HepG2 (cell line): Measurements from ENCODE around the gene OSBPL3. TPM values are rescaled to one million over a fixed set of nuclear protein-coding genes. Genes with fewer than 3 reads are reported as not detected.

Experiments used
- ATAC-seq: fragments of 200-7000 bp; cut with Tn5 transposase; 3 replicates; pipeline ENCODE4 v1.9.1; 2020; ENCODE audit warnings: mild to moderate bottlenecking, moderate library complexity
- BruUV-seq: library from RNA; stranded (reverse); fragments of 400-500 nt; replicated peaks from 2 replicates; lab custom pipeline; 2021; lab: Mats Ljungman, UMichigan
- CTCF ChIA-PET: fragments of 300-600 bp; formaldehyde crosslinking; extraction: SDS; loops from one replicate; lab custom pipeline; 2021; ENCODE audit warnings: low total read pairs, inconsistent platforms, low intra/inter-chr PET ratio; lab: Yijun Ruan, JAX
- POLR2A ChIA-PET: fragments of 350-600 bp; sonication (Branson Sonifier 250); formaldehyde crosslinking; loops from one replicate; lab custom pipeline; 2020; ENCODE audit warnings: antibody characterized with exemption, inconsistent platforms; lab: Yijun Ruan, JAX
- DNase-seq: peaks from one replicate; pipeline ENCODE4 v3.0.0-alpha.2; 2015; ENCODE audit warnings: low spot score
- FAIRE-seq: peaks from 3 replicates; lab custom pipeline; 2011; peaks lifted over from hg19 to GRCh38; lab: Jason Lieb, UNC
- H2AFZ ChIP-seq: one replicate; pipeline ENCODE4 v1.6.1; 2011; ENCODE audit warnings: low read length, inconsistent platforms
- H3K27ac ChIP-seq: fragments of 300-600 bp; 3 replicates; pipeline ENCODE4 v1.8.0; 2011; ENCODE audit warnings: mixed run types, mild to moderate bottlenecking, mixed read lengths, low read length, inconsistent platforms; ENCODE audit not compliant: insufficient read depth; ENCODE audit errors: extremely low read length
- H3K27me3 ChIP-seq, 2 experiments: fragments of 200-600 bp in 1 of 2; 2 replicates in 1 of 2; 3 replicates in 1 of 2; pipeline versions ENCODE4 v1.6.0 to v1.8.0; 2011; ENCODE audit warnings: low read length in 2 of 2, mild to moderate bottlenecking in 2 of 2, moderate library complexity in 2 of 2, inconsistent platforms in 1 of 2; ENCODE audit not compliant: insufficient read depth in 2 of 2, control insufficient read depth in 1 of 2
- H3K36me3 ChIP-seq, 2 experiments: fragments of 200-600 bp in 1 of 2; replicated peaks in 1 of 2; 2 replicates in 1 of 2; 3 replicates in 1 of 2; pipeline versions ENCODE4 v1.5.1 to v1.8.0; 2011; ENCODE audit warnings: low read length in 2 of 2, inconsistent platforms in 1 of 2; ENCODE audit not compliant: insufficient read depth in 2 of 2, control insufficient read depth in 1 of 2
- H3K4me1 ChIP-seq: 2 replicates; pipeline ENCODE4 v1.5.1; 2012; ENCODE audit warnings: low read length, inconsistent platforms; ENCODE audit not compliant: insufficient read depth
- H3K4me2 ChIP-seq: 2 replicates; pipeline ENCODE4 v1.6.0; 2011; ENCODE audit warnings: low read depth, low read length, inconsistent platforms
- H3K4me3 ChIP-seq, 3 experiments: fragments of 200-600 bp in 1 of 3; sonication (generic), shearing (Covaris generic) in 1 of 3; replicated peaks in 1 of 3; 2 replicates each; pipeline ENCODE4 v1.5.1; 2011 to 2016; ENCODE audit warnings: low read length in 3 of 3, inconsistent platforms in 2 of 3, low read depth in 2 of 3, mild to moderate bottlenecking in 2 of 3, control low read depth in 1 of 3, mixed read lengths in 1 of 3; ENCODE audit not compliant: insufficient read depth in 1 of 3
- H3K79me2 ChIP-seq: one replicate; pipeline ENCODE4 v1.6.1; 2011; ENCODE audit warnings: low read length, inconsistent platforms; ENCODE audit not compliant: insufficient read depth
- H3K9ac ChIP-seq: 2 replicates; pipeline ENCODE4 v1.6.0; 2011; ENCODE audit warnings: mild to moderate bottlenecking, low read depth, low read length, inconsistent platforms; ENCODE audit not compliant: insufficient read depth
- H3K9me3 ChIP-seq: 2 replicates; pipeline ENCODE4 v1.5.1; 2012; ENCODE audit warnings: mild to moderate bottlenecking, low read length
- H4K20me1 ChIP-seq: 2 replicates; pipeline ENCODE4 v1.6.0; 2011; ENCODE audit warnings: inconsistent platforms, mild to moderate bottlenecking, low read length, moderate library complexity; ENCODE audit not compliant: insufficient read depth
- AKAP8 ChIP-seq: sonication (generic); formaldehyde crosslinking; IDR thresholded peaks from 2 replicates; pipeline ENCODE4 v1.5.1; 2020; ENCODE audit warnings: mild to moderate bottlenecking, missing genetic modification reagents
- CBX1 ChIP-seq: IDR thresholded peaks from one replicate; pipeline ENCODE4 v1.6.1; 2016; ENCODE audit warnings: antibody characterized with exemption, low read depth
- ISX ChIP-seq: sonication (generic); formaldehyde crosslinking; conservative IDR thresholded peaks from 2 replicates; pipeline ENCODE4 v1.5.0; 2020; ENCODE audit warnings: missing genetic modification reagents
- JDP2 ChIP-seq: sonication (generic); formaldehyde crosslinking; IDR thresholded peaks from 2 replicates; pipeline ENCODE4 v1.8.1; 2022; ENCODE audit warnings: missing genetic modification reagents, borderline replicate concordance
- KAT7 ChIP-seq: IDR thresholded peaks from 2 replicates; pipeline ENCODE4 v1.6.1; 2018; ENCODE audit warnings: borderline replicate concordance, missing compliant biosample characterization
- U2AF2 ChIP-seq: fragments of 200-400 bp; formaldehyde crosslinking; IDR thresholded peaks from 2 replicates; pipeline ENCODE4 v1.6.1; 2017; ENCODE audit warnings: low read depth, mild to moderate bottlenecking, low read length
- ZNF205 ChIP-seq: IDR thresholded peaks from 2 replicates; pipeline ENCODE4 v1.6.1; 2018; ENCODE audit warnings: missing biosample characterization, missing genetic modification reagents
- ZNF234 ChIP-seq: sonication (generic); formaldehyde crosslinking; conservative IDR thresholded peaks from 2 replicates; pipeline ENCODE4 v1.5.1; 2020; ENCODE audit warnings: mild to moderate bottlenecking, missing genetic modification reagents
- ZNF317 ChIP-seq: sonication (generic); formaldehyde crosslinking; IDR thresholded peaks from 2 replicates; pipeline ENCODE4 v1.5.0; 2020; ENCODE audit warnings: mild to moderate bottlenecking, missing genetic modification reagents
- ZNF367 ChIP-seq: sonication (generic); formaldehyde crosslinking; IDR thresholded peaks from 2 replicates; pipeline ENCODE4 v1.4.0; 2020; ENCODE audit warnings: missing genetic modification reagents, borderline replicate concordance
- ZNF432 ChIP-seq: sonication (generic); formaldehyde crosslinking; IDR thresholded peaks from 2 replicates; pipeline ENCODE4 v1.5.0; 2020; ENCODE audit warnings: missing genetic modification reagents, mild to moderate bottlenecking, borderline replicate concordance
- ZNF740 ChIP-seq: sonication (generic); formaldehyde crosslinking; IDR thresholded peaks from 2 replicates; pipeline ENCODE4 v1.4.0; 2020; ENCODE audit warnings: missing genetic modification reagents
- ZNF790 ChIP-seq: sonication (generic); formaldehyde crosslinking; IDR thresholded peaks from 2 replicates; pipeline ENCODE4 v1.8.0; 2022; ENCODE audit warnings: missing genetic modification reagents, mild to moderate bottlenecking, borderline replicate concordance
- WGBS: methylation state at CpG from one replicate; pipeline ENCODE4 v1.1.6; 2017; ENCODE audit warnings: low lambda C conversion rate; 5-methylcytosine and 5-hydroxymethylcytosine counted together
- in situ Hi-C: cut with HindIII; loops from 2 replicates; pipeline ENCODE4 v1.10.0; 2017; ENCODE audit warnings: low pct_unique_long_range_greater_than_20kb; ENCODE audit not compliant: extremely low pct_ligation_motif_present
- intact Hi-C: fragments of 100-400 bp; cut with micrococcal nuclease; formaldehyde crosslinking; loops from one replicate; pipeline ENCODE4 v1.10.0; 2022; ENCODE audit not compliant: unreplicated experiment
- polyA plus RNA-seq, 8 experiments: library from polyadenylated mRNA; depleted of rRNA in 3 of 8; stranded (reverse) in 7 of 8; unstranded in 1 of 8; fragments of >200 nt; fragmentation: Illumina TruSeq in 4 of 8; extraction: Trizol in 4 of 8; gene quantifications; 2 replicates each; pipeline versions ENCODE4 v1.2.1 to v1.2.3, GENCODE V29; 2011 to 2016; ENCODE audit warnings: low read depth in 4 of 8, missing spikeins in 1 of 8, mixed read lengths in 1 of 8; ENCODE audit not compliant: insufficient read depth in 1 of 8
- total RNA-seq, 5 experiments: library from RNA; depleted of rRNA; stranded (reverse); fragments of >200 nt; fragmentation: Illumina TruSeq; extraction: Trizol; gene quantifications; 2 replicates each; pipeline ENCODE4 v1.2.3, GENCODE V29; 2016; ENCODE audit warnings: low read depth in 1 of 5
- TF ChIP-seq, protein P1 (sequence below): sonication (generic); formaldehyde crosslinking; IDR thresholded peaks from 2 replicates; pipeline ENCODE4 v1.5.0; 2020; ENCODE audit warnings: mild to moderate bottlenecking, missing genetic modification reagents, borderline replicate concordance
- TF ChIP-seq, protein P2 (sequence below): sonication (generic); formaldehyde crosslinking; conservative IDR thresholded peaks from 2 replicates; pipeline ENCODE4 v1.4.0; 2020; ENCODE audit warnings: missing genetic modification reagents

OSBPL3 gene
- total and polyA plus RNA-seq, 2 of the 13 experiments (the other 11 are each of a cell fraction or from before 2014, with no cell fraction given) = 8.8 to 28.9 TPM

GRCh38 chr7:24825381-24825794 lies 154.6 kb downstream of the OSBPL3 start:
- Histone ChIP-seq H3K4me3 (peak overlapping the region in 1 of 3 experiments; percentile 36; a peak in 1 of 6 replicates), H3K79me2 (peaks cover 2% of the 10 kb centered on the region), H4K20me1 (no peaks in the 10 kb centered on the region), H3K27ac (peak overlapping the region; percentile 75), H3K27me3 (no peaks in the 10 kb centered on the region), H3K9ac (peak overlapping the region; percentile 36; the same call in 1 of the 2 replicates), H3K9me3 (no peaks in the 10 kb centered on the region), H3K4me2 (no peak overlapping the region; the same call in 1 of the 2 replicates), H2AFZ (no peak overlapping the region), H3K4me1 (peaks cover 47% of the 10 kb centered on the region), H3K36me3 (peaks cover 0 to 13% of the 10 kb centered on the region in 2 experiments; a peak in 2 of 5 replicates)
- FAIRE-seq (no peak), DNase-seq (no peak), ATAC-seq (no peak)
- ChIA-PET POLR2A (interaction anchor here (1.1 to 3.2 kb wide), 2 partner anchors 17 to 300 kb away, joined by 3 to 14 read pairs; partner anchors contain the start of gene CYCS), CTCF (no interaction called here)
- intact Hi-C loops (no loop called here), in situ Hi-C loops (no loop called here)
- TF ChIP-seq CBX1 (no peak), U2AF2 (no peak)
- TF ChIP-seq, protein P1, sequence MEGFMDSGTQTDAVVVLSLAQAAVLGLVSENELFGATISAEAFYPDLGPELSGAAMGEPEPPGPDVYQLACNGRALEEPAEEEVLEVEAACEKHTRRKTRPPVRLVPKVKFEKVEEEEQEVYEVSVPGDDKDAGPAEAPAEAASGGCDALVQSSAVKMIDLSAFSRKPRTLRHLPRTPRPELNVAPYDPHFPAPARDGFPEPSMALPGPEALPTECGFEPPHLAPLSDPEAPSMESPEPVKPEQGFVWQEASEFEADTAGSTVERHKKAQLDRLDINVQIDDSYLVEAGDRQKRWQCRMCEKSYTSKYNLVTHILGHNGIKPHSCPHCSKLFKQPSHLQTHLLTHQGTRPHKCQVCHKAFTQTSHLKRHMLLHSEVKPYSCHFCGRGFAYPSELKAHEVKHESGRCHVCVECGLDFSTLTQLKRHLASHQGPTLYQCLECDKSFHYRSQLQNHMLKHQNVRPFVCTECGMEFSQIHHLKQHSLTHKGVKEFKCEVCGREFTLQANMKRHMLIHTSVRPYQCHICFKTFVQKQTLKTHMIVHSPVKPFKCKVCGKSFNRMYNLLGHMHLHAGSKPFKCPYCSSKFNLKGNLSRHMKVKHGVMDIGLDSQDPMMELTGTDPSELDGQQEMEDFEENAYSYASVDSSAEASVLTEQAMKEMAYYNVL (CRISPR knock-in tag) = no peak
- 100% methylated on average over 1 of the region's 1 CpG for WGBS
- no TSS peak for BruUV-seq

DNA sequence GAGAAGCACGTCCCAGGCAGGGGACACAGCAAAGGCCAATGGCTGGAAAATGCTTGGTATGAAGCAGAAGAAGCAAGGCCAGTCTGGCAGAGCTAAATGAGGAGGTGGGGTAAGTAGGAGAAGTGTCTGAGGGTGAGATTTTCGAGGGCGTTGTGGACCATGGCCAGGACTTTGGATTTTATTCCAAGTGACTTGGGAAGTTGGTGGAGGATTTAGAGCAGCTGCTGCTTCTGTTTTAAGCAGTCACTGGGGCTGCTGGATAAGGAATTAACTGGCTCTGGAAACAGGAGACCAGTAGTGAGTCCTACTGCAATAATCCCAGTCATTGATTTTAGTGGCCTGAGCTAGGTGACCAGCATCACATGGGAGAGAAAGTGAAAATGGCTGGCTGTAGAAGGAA lies 155.1 kb downstream of the OSBPL3 start:
- CTCF ChIA-PET = no interaction called here
- no peak overlapping the region for H3K27ac ChIP-seq
- no peak overlapping the region for H3K4me3 ChIP-seq
- DNase-seq (no peak), FAIRE-seq (no peak), ATAC-seq (no peak)
- no peaks in the 10 kb centered on the region for H4K20me1 ChIP-seq
- H3K9me3 ChIP-seq = no peaks in the 10 kb centered on the region
- intact Hi-C loops = no loop called here
- no TSS peak for BruUV-seq
- H3K4me2 ChIP-seq = no peak overlapping the region
- H3K36me3 ChIP-seq = peaks cover 0 to 12% of the 10 kb centered on the region in 2 experiments; a peak in 2 of 5 replicates
- POLR2A ChIA-PET = interaction anchor here (1.1 to 3.2 kb wide), 2 partner anchors 18 to 300 kb away, joined by 3 to 14 read pairs; partner anchors contain the start of gene CYCS
- H3K9ac ChIP-seq = no peak overlapping the region
- no peak overlapping the region for H2AFZ ChIP-seq
- peaks cover 2% of the 10 kb centered on the region for H3K79me2 ChIP-seq
- in situ Hi-C loops = no loop called here
- 96% methylated on average over 3 of the region's 3 CpGs for WGBS
- peaks cover 49% of the 10 kb centered on the region for H3K4me1 ChIP-seq
- H3K27me3 ChIP-seq = no peaks in the 10 kb centered on the region
- TF ChIP-seq ZNF317 (CRISPR knock-in tag) = no peak
- TF ChIP-seq, protein P2, sequence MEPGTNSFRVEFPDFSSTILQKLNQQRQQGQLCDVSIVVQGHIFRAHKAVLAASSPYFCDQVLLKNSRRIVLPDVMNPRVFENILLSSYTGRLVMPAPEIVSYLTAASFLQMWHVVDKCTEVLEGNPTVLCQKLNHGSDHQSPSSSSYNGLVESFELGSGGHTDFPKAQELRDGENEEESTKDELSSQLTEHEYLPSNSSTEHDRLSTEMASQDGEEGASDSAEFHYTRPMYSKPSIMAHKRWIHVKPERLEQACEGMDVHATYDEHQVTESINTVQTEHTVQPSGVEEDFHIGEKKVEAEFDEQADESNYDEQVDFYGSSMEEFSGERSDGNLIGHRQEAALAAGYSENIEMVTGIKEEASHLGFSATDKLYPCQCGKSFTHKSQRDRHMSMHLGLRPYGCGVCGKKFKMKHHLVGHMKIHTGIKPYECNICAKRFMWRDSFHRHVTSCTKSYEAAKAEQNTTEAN (CRISPR knock-in tag) = no peak
- no peak for TF ChIP-seq ZNF432 (CRISPR knock-in tag)
- no peak for TF ChIP-seq JDP2 (CRISPR knock-in tag)
- no peak for TF ChIP-seq ZNF790 (CRISPR knock-in tag)
- no peak for TF ChIP-seq ISX (CRISPR knock-in tag)
- no peak for TF ChIP-seq KAT7 (CRISPR knock-in tag)
- no peak for TF ChIP-seq ZNF234
- TF ChIP-seq ZNF740 (CRISPR knock-in tag) = no peak
- TF ChIP-seq AKAP8 = no peak
- TF ChIP-seq ZNF367 (CRISPR knock-in tag) = no peak
- no peak for TF ChIP-seq ZNF205 (CRISPR knock-in tag)
